ENCODE data around the gene ZDHHC1. TPM values are rescaled to one million over a fixed set of nuclear protein-coding genes. Genes with fewer than 3 reads are reported as not detected.
A peak's percentile ranks its signal among the peaks of the same experiment; 100 is the strongest.

ZDHHC1 gene
- total RNA-seq, 8 experiments from 2014 or later = 3.4 to 14.6 (median 4.6) TPM

DNA sequence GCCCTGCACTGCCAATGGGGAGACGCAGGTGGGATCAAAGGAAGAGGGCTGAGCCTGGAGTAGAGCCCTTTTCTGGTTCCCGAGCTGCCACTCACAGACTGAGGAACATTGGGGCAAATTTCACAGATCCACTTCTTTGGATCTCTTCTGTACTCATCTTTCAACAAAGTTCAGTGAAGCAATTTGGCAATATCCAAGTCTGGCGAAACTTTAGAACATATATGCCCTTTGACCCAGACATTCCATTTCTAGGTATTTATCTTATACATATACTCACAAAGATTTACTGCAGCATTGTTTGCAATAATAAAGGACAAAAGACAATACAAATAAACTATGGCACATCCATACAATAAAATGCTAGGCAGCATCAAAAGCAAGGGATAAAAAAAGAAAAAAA, 4.9 kb downstream of the ZDHHC1 start:
- Histone ChIP-seq H3K4me1 (replicated peaks in 1 of 2) (peaks cover 2 to 16% of the 10 kb centered on the region in 2 donors), H3K27ac (no peak overlapping the region), H3K4me3 (no peak overlapping the region)
- in situ Hi-C loops (cut with MboI; ENCODE audit: low pct_unique_long_range_greater_than_20kb in 2 of 9, low sequenced_read_pairs in 9 of 9, unreplicated experiment in 9 of 9) = loop anchor here in 4 of 9 experiments (25.0 kb wide), 3 partner anchors 149 to 474 kb away; partner anchors contain the start of genes CES2 (in 1 of the 4), CIAO2B (in 1 of the 4), FHOD1 (in 1 of the 4) and RRAD (in 1 of the 4)
- ATAC-seq (replicated peaks in 6 of 8) = no peak
- WGBS, 10 experiments = 74 to 100% (median 100%) methylated on average over 1 to 3 of the region's 3 CpGs; no CpG with 5 or more reads in 3 of the 10 experiments

DNA sequence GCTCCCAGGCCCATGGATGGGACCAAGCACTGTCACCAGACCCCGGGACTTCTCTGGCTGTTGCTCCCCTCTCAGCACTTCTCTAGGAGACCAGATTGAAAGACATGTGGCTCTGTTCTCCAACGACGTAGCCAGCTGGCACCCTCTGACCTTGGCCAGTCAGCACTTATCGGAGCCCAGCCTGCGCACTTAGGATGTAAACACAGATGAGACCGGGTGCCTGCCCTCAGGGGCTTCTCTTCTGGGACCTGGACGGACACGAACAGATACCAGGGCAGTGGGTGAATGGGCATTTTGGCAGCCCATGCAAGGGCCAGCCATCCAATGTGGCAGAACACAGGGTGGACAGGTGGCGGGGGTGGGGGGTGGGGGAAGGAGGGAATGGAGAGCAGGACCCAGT, 6.6 kb downstream of the ZDHHC1 start:
- no peak for ATAC-seq (replicated peaks in 6 of 8)
- Histone ChIP-seq H3K4me3 (no peak overlapping the region), H3K27ac (no peak overlapping the region), H3K4me1 (replicated peaks in 1 of 2) (peaks cover 0 to 10% of the 10 kb centered on the region in 2 donors)
- 80 to 100% (median 100%) methylated on average over 1 to 3 of the region's 9 CpGs; no CpG with 5 or more reads in 6 of the 10 experiments for WGBS, 10 experiments
- in situ Hi-C loops (cut with MboI; ENCODE audit: low pct_unique_long_range_greater_than_20kb in 2 of 9, low sequenced_read_pairs in 9 of 9, unreplicated experiment in 9 of 9) = loop anchor here in 4 of 9 experiments (25.0 kb wide), 3 partner anchors 147 to 472 kb away; partner anchors contain the start of genes CES2 (in 1 of the 4), CIAO2B (in 1 of the 4), FHOD1 (in 1 of the 4) and RRAD (in 1 of the 4)

DNA sequence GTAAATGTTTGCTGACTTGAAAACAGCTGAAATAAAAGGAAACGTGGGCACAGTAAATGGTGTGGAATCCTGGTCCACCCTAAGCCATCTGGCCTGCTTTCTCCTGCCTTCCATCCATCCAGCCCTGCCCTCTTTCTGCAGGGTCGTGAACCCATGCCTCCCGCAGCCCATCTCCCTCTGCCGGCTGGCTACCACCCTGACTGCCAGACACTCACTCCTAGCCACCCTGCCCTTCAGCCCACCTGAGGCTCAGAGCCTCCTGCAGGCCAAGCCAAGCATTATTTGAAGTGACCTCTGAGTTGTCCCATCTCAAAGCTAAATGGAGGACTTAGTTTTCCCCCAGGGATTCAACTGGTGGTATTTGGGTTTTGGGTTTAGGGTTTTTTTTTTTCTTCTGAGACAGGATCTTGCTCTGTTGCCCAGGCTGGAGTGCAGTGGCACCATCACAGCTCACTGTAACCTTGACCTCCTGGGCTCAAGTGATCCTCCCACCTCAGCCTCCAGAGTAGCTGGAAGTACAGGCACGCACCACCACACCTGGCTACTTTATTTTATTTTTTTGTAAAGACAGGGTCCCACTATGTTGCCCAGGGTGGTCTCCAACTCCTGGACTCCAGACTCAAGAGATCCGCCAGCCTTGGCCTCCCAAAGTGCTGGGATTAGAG, 8.4 kb downstream of the ZDHHC1 start:
- WGBS, 10 experiments = 20 to 100% (median 60%) methylated on average over 1 to 4 of the region's 6 CpGs; no CpG with 5 or more reads in 4 of the 10 experiments
- in situ Hi-C loops (cut with MboI; ENCODE audit: low pct_unique_long_range_greater_than_20kb in 2 of 9, low sequenced_read_pairs in 9 of 9, unreplicated experiment in 9 of 9) = loop anchor here in 4 of 9 experiments (25.0 kb wide), 3 partner anchors 146 to 471 kb away; partner anchors contain the start of genes CES2 (in 1 of the 4), CIAO2B (in 1 of the 4), FHOD1 (in 1 of the 4) and RRAD (in 1 of the 4)
- peak in 2 of 8 experiments; percentile 25 to 65 for ATAC-seq (replicated peaks in 6 of 8)
- Histone ChIP-seq H3K4me1 (replicated peaks in 1 of 2) (no peaks in the 10 kb centered on the region), H3K27ac (no peak overlapping the region), H3K4me3 (no peak overlapping the region)

DNA sequence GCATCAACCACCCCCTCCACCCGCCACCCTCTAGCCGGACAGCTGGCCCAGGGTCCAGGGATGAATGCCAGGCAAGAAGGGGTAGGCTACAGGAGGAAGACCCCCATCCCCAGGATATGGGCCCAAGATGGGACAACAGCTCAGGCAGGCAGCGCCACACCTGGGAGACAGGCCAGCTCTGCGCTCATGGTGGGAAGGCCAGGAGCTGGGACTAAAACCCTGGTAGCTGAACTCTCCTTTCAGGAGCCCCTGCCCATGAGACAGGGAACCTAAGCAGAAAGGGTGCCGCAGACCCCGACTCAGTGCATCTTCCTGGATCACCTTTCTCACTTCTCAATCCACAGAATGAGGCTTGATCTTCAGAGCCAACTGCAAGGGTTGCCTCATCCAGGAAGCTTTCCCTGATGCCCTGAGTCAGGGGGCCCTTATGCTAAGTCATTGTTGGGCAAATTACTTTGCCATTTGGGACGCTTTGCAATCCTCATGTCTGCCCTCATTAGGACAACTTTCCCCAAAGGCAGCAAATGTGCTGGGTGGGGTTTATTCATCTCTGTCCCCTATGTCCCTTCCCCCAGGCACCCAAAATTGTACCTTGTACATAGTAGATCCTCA, 9.0 kb downstream of the ZDHHC1 start:
- in situ Hi-C loops (cut with MboI; ENCODE audit: low pct_unique_long_range_greater_than_20kb in 2 of 9, low sequenced_read_pairs in 9 of 9, unreplicated experiment in 9 of 9) = loop anchor here in 4 of 9 experiments (25.0 kb wide), 3 partner anchors 145 to 470 kb away; partner anchors contain the start of genes CES2 (in 1 of the 4), CIAO2B (in 1 of the 4), FHOD1 (in 1 of the 4) and RRAD (in 1 of the 4)
- Histone ChIP-seq H3K4me1 (replicated peaks in 1 of 2) (peaks cover 0 to under 1% of the 10 kb centered on the region in 2 donors), H3K4me3 (no peak overlapping the region), H3K27ac (no peak overlapping the region)
- WGBS, 10 experiments = 23 to 100% (median 91%) methylated on average over 1 to 6 of the region's 7 CpGs; no CpG with 5 or more reads in 4 of the 10 experiments
- no peak for ATAC-seq (replicated peaks in 6 of 8)

DNA sequence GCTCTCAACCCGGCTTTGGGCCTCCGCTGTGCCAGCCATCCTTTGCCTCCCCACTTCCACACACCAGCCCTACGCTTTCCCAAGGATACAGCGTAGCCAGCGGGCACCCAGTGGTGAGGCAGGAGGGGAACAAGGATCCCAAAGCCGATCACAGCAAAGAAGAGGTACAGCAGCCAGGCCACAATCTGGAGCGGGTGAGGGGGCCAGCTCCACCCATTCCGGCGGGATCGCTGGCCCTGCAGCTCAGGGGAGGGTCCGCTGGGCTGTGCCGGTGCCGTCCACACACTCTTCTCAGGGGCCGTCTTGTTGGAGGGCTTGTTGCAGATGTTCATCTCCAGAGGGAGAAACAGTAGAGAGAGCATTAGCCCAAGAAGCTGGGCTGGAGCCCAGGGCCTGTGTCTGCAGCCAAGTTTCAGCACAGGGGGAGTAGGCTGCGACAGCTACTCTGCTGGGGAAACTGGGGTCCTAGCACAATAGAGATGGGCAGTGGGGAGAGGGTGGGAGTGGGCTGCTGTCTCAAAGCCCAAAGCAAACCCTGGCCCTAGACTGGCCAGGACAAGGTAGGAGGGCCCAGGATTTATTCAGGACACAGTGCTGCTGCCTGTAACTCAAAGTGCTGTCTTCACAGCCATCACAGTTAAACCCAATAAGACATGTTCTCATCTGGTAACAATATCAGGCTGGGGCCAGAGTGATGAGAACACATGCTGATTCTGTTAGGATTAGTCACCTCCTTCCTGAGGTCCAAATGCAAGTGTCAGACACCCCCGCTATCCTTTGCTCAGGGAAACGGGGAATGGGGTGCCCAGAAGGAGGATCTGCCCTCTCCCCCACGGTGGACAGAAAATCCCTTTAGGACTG, 9.9 kb downstream of the ZDHHC1 start:
- WGBS, 10 experiments = 0 to 100% (median 76%) methylated on average over 1 to 4 of the region's 18 CpGs; no CpG with 5 or more reads in 4 of the 10 experiments
- Histone ChIP-seq H3K27ac (no peak overlapping the region), H3K4me1 (replicated peaks in 1 of 2) (peaks cover 0 to 6% of the 10 kb centered on the region in 2 donors), H3K4me3 (no peak overlapping the region)
- in situ Hi-C loops (cut with MboI; ENCODE audit: low pct_unique_long_range_greater_than_20kb in 2 of 9, low sequenced_read_pairs in 9 of 9, unreplicated experiment in 9 of 9) = loop anchor here in 4 of 9 experiments (25.0 kb wide), 3 partner anchors 144 to 469 kb away; partner anchors contain the start of genes CES2 (in 1 of the 4), CIAO2B (in 1 of the 4), FHOD1 (in 1 of the 4) and RRAD (in 1 of the 4)
- peak; percentile 31 to 93 (median 49) for ATAC-seq (replicated peaks in 6 of 8)

DNA sequence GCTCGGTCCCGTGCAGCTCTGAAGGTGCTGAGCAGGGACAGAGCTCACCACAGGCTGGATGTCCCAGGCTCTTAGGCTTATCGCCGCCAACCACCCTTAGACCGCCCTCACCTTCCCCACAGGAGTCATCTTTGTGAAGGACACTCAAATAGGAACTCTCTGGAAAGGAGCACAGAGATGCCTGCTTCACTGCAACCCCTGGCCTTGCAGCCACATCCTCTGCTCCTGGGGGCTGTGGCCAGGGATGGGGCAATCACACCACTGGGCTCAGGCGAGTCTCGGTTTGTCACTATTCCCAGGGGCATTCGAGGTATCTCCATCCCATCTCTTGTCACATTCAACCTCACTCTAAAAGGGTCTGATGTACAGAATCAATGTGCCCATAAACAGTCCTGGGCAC, 10.9 kb downstream of the ZDHHC1 start:
- in situ Hi-C loops (cut with MboI; ENCODE audit: low pct_unique_long_range_greater_than_20kb in 2 of 9, low sequenced_read_pairs in 9 of 9, unreplicated experiment in 9 of 9) = loop anchor here in 4 of 9 experiments (25.0 kb wide), 3 partner anchors 143 to 468 kb away; partner anchors contain the start of genes CES2 (in 1 of the 4), CIAO2B (in 1 of the 4), FHOD1 (in 1 of the 4) and RRAD (in 1 of the 4)
- no peak overlapping the region for H3K4me3 ChIP-seq
- H3K27ac ChIP-seq = no peak overlapping the region
- peaks cover 0 to 6% of the 10 kb centered on the region in 2 donors for H3K4me1 ChIP-seq (replicated peaks in 1 of 2)
- no peak for ATAC-seq (replicated peaks in 6 of 8)
- WGBS, 10 experiments = 60 to 92% (median 85%) methylated on average over 1 to 4 of the region's 8 CpGs; no CpG with 5 or more reads in 7 of the 10 experiments

DNA sequence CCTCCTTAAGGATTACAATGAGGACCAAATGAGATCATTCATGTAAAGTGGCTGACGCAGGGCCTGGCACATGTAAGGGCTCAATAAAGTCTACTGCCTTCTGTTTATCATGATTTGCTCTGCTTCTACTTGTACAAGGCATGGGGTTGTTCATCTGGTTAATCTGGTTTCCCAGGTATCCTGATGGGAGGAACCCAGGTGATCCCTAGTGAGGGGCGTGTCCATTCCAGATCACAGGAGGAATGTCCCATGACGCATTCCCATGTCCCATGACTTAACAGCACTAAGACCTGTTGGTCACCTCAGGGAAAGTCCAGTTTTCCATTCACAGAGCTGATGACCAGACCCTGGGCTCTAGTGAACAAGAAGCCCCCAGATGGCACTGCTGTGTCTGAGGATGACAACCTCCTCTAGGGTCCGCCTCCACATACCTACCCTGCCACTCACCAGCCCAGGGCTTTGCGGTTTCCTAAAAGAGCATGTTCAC, 11.5 kb downstream of the ZDHHC1 start:
- H3K4me1 ChIP-seq (replicated peaks in 1 of 2) = peaks cover 3 to 9% of the 10 kb centered on the region in 2 donors
- 80 to 100% (median 93%) methylated on average over 1 to 3 of the region's 5 CpGs; no CpG with 5 or more reads in 1 of the 10 experiments for WGBS, 10 experiments
- no peak overlapping the region for H3K27ac ChIP-seq
- ATAC-seq (replicated peaks in 6 of 8) = no peak
- in situ Hi-C loops (cut with MboI; ENCODE audit: low pct_unique_long_range_greater_than_20kb in 2 of 9, low sequenced_read_pairs in 9 of 9, unreplicated experiment in 9 of 9) = loop anchor here in 4 of 9 experiments (25.0 kb wide), 3 partner anchors 142 to 467 kb away; partner anchors contain the start of genes CES2 (in 1 of the 4), CIAO2B (in 1 of the 4), FHOD1 (in 1 of the 4) and RRAD (in 1 of the 4)
- H3K4me3 ChIP-seq = no peak overlapping the region

DNA sequence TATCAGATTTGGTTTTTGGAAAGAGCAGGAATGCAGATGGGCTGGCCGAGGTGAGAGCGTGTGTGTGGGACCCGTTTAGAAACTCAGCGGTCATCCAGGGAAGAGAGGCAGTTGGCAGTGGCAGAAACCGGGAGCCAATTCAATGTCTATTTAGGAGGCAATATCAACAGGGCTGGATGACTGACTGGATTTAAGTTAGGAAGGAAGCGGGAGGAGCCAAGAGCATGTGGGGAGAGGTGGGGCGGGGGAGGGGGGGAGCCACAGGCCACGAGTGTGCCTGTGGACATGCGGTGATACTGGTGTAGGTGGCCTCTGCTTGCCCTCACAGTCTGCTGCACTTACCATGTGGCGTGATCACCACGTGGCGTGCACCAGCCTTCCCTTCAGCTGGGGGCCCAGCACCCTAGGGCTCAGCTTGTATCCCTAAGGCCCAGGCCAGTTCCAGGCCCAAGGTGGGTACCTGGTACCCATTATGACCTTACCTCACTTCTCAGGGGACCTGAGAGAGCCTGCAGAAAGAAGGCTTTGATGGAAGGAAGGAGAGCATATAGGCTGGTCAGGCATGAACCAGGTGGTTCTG, 12.2 kb downstream of the ZDHHC1 start:
- 90 to 100% (median 97%) methylated on average over 1 to 4 of the region's 12 CpGs; no CpG with 5 or more reads in 6 of the 10 experiments for WGBS, 10 experiments
- no peak for ATAC-seq (replicated peaks in 6 of 8)

DNA sequence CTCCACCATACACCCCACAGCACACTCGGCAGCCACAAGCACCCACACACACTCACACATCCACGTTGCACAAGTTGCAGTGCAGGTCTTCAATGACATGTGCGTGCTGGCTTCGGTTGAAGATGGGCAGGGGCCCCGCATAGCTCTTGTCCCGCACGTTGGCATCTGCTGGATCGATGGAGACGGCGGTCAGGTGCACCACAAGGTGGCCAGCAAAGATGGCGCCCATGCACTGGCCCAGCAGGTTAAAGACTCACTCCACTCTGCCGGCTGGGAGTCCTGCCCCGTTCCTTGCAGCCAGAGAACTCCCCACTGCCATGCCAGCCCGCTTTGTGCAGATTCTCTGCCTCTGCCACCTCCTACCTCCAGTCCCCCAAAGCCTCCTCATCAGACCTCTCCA, 15.4 kb downstream of the ZDHHC1 start:
- Histone ChIP-seq H3K4me1 (replicated peaks in 1 of 2) (peaks cover 25 to 33% of the 10 kb centered on the region in 2 donors), H3K27ac (no peak overlapping the region), H3K4me3 (no peak overlapping the region)
- in situ Hi-C loops (cut with MboI; ENCODE audit: low pct_unique_long_range_greater_than_20kb in 2 of 9, low sequenced_read_pairs in 9 of 9, unreplicated experiment in 9 of 9) = loop anchor here in 4 of 9 experiments (25.0 kb wide), 3 partner anchors 139 to 464 kb away; partner anchors contain the start of genes CES2 (in 1 of the 4), CIAO2B (in 1 of the 4), FHOD1 (in 1 of the 4) and RRAD (in 1 of the 4)
- ATAC-seq (replicated peaks in 6 of 8) = no peak
- 71 to 100% (median 95%) methylated on average over 1 to 11 of the region's 14 CpGs; no CpG with 5 or more reads in 7 of the 10 experiments for WGBS, 10 experiments

More for the DNA sequence above, 12.2 kb downstream of the ZDHHC1 start:
- Histone ChIP-seq H3K27ac (no peak overlapping the region), H3K4me3 (no peak overlapping the region), H3K4me1 (replicated peaks in 1 of 2) (peaks cover 5 to 15% of the 10 kb centered on the region in 2 donors)
- in situ Hi-C loops (cut with MboI; ENCODE audit: low pct_unique_long_range_greater_than_20kb in 2 of 9, low sequenced_read_pairs in 9 of 9, unreplicated experiment in 9 of 9) = loop anchor here in 4 of 9 experiments (25.0 kb wide), 3 partner anchors 142 to 467 kb away; partner anchors contain the start of genes CES2 (in 1 of the 4), CIAO2B (in 1 of the 4), FHOD1 (in 1 of the 4) and RRAD (in 1 of the 4)

DNA sequence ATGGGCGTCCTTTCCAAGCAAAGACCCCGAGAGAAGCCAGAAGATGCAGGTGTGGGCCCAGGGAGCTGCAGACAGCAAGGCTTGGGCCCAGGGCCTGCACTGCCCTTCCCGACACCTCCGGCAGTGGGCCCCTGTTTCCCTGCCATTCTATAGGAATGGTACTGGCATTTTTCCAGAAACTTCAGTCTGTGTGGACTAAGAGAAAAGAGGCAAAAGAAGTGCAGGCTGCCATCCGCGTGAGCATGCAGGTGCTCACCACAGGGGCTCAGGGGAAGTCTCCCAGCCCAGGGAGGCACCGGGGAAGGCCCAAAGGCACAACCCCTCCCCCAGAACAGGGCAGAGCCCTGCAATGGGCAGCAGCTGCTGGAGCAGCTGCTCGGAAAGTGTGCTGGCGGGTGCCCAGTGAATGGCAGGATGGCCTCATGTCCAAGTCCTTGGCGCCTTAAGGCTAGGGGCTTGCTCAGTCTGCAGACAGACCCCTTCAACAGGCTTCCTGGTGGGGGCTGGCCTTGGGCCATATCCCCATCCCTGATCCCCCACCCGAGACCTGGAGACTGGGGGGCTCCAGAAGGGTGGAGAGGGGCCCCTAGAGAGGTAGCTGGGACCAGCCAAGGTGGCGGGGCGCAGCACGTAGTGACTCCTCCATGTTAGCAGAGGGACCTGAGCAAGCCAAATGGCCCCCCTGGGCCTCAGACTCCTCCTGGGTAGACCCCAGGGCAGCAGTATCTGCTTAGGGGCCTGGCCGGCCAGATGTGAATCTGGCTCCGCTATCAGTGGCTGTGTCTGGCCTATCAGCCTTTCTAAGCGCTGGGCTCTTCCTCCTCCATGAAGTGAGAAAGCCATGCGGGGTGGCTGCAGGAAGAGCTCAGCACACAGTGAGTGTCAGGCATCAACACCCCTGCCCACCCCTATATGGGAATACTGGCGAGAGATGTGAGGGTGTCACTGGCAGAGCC, 16.2 kb downstream of the ZDHHC1 start:
- ATAC-seq (replicated peaks in 6 of 8) = peak in 5 of 8 experiments; percentile 1 to 46 (median 4)
- Histone ChIP-seq H3K4me3 (no peak overlapping the region), H3K27ac (no peak overlapping the region), H3K4me1 (replicated peaks in 1 of 2) (peaks cover 33 to 42% of the 10 kb centered on the region in 2 donors)
- WGBS, 10 experiments = 20 to 100% (median 60%) methylated on average over 2 to 3 of the region's 19 CpGs; no CpG with 5 or more reads in 5 of the 10 experiments
- in situ Hi-C loops (cut with MboI; ENCODE audit: low pct_unique_long_range_greater_than_20kb in 2 of 9, low sequenced_read_pairs in 9 of 9, unreplicated experiment in 9 of 9) = loop anchor here in 4 of 9 experiments (25.0 kb wide), 3 partner anchors 138 to 463 kb away; partner anchors contain the start of genes CES2 (in 1 of the 4), CIAO2B (in 1 of the 4), FHOD1 (in 1 of the 4) and RRAD (in 1 of the 4)
